OCI-LY3 (cell line): ENCODE measurements around the gene TMEM201.

Source experiments
- CTCF ChIP-seq: fragments of 200-600, 300-600 bp; sonication (generic); IDR thresholded peaks from 2 replicates; pipeline ENCODE4 v1.5.1; 2014; ENCODE audit warnings: antibody characterized with exemption, low read length, low read depth
- EZH2phosphoT487 ChIP-seq: fragments of 200-600 bp; shearing (Covaris generic); IDR thresholded peaks from 2 replicates; pipeline ENCODE4 v1.6.1; 2018; ENCODE audit warnings: antibody characterized with exemption, mixed run types, low read depth

- TF ChIP-seq CTCF = no peak
- no peak for TF ChIP-seq EZH2phosphoT487
Measured at GRCh38 chr1:9649769-9650168, 61.1 kb downstream of the TMEM201 start.
